ENCODE measurements around the gene MOB3A. TPM values are rescaled to one million over a fixed set of nuclear protein-coding genes. Genes with fewer than 3 reads are reported as not detected.

MOB3A gene
- total and polyA plus RNA-seq, 12 donors: 5.5 to 54.0 (median 37.1) TPM

- Histone ChIP-seq H3K4me3 (no peak overlapping the region), H3K9me3 (replicated peaks in 1 of 3) (no peaks in the 10 kb centered on the region), H3K36me3 (replicated peaks in 1 of 2) (peaks cover 0 to 98% of the 10 kb centered on the region in 2 donors), H3K4me1 (replicated peaks in 1 of 2) (peaks cover 0 to 6% of the 10 kb centered on the region in 2 donors), H3K27me3 (no peaks in the 10 kb centered on the region), H3K27ac (no peak overlapping the region)
- intact Hi-C loops (cut with DNase I): no loop called here
- no peak for DNase-seq
- 93 to 97% (median 96%) methylated on average over 9 to 25 of the region's 25 CpGs for whole genome bisulfite sequencing, 4 donors
- TF ChIP-seq CTCF (IDR thresholded peaks at IDR 0.05): no peak
These were observed 19.2 kb upstream of the MOB3A start for GRCh38 chr19:2115324-2115723.

GRCh38 chr19:2114821-2115220, 18.7 kb upstream of the MOB3A start:
- Histone ChIP-seq H3K9me3 (replicated peaks in 1 of 3) (no peaks in the 10 kb centered on the region), H3K4me1 (replicated peaks in 1 of 2) (peaks cover 0 to 6% of the 10 kb centered on the region in 2 donors), H3K36me3 (replicated peaks in 1 of 2) (peaks cover 0 to 98% of the 10 kb centered on the region in 2 donors), H3K27ac (no peak overlapping the region), H3K27me3 (no peaks in the 10 kb centered on the region), H3K4me3 (no peak overlapping the region)
- TF ChIP-seq POLR2A (IDR thresholded peaks at IDR 0.05) (no peak), CTCF (IDR thresholded peaks at IDR 0.05) (no peak)
- intact Hi-C loops (cut with DNase I): no loop called here
- DNase-seq: no peak
- 93 to 97% (median 94%) methylated on average over 6 to 21 of the region's 21 CpGs for WGBS, 4 donors

- Histone ChIP-seq H3K4me1 (replicated peaks in 1 of 2) (peaks cover 0 to 6% of the 10 kb centered on the region in 2 donors), H3K9me3 (replicated peaks in 1 of 3) (no peaks in the 10 kb centered on the region), H3K27ac (no peak overlapping the region), H3K4me3 (no peak overlapping the region), H3K27me3 (no peaks in the 10 kb centered on the region), H3K36me3 (replicated peaks in 1 of 2) (peaks cover 0 to 100% of the 10 kb centered on the region in 2 donors)
- WGBS, 4 donors: 90 to 97% (median 93%) methylated on average over 7 to 9 of the region's 9 CpGs
- no peak for TF ChIP-seq CTCF (IDR thresholded peaks at IDR 0.05)
- no peak for TF ChIP-seq POLR2A (IDR thresholded peaks at IDR 0.05)
- intact Hi-C loops (cut with DNase I): no loop called here
- no peak for DNase-seq
These were observed 18.1 kb upstream of the MOB3A start for GRCh38 chr19:2114218-2114617.

- no peaks in the 10 kb centered on the region for H3K9me3 ChIP-seq (replicated peaks in 1 of 3)
- no peak for DNase-seq
- no peak overlapping the region for H3K27ac ChIP-seq
- intact Hi-C loops (cut with DNase I): no loop called here
- TF ChIP-seq POLR2A (IDR thresholded peaks at IDR 0.05) (no peak), CTCF (IDR thresholded peaks at IDR 0.05) (no peak)
- no peak overlapping the region for H3K4me3 ChIP-seq
- 89 to 94% (median 91%) methylated on average over 18 to 24 of the region's 24 CpGs for WGBS, 4 donors
- peaks cover 0 to 6% of the 10 kb centered on the region in 2 donors for H3K4me1 ChIP-seq (replicated peaks in 1 of 2)
- H3K36me3 ChIP-seq (replicated peaks in 1 of 2): peaks cover 0 to 100% of the 10 kb centered on the region in 2 donors
- H3K27me3 ChIP-seq: no peaks in the 10 kb centered on the region
These were observed 17.5 kb upstream of the MOB3A start for GRCh38 chr19:2113439-2114211.

Measured in adrenal gland (tissue), 12 donors.